DMS 273 (cell line): ENCODE measurements around the gene NAALADL2.

Experiments
- DNase-seq: peaks from one replicate; lab custom pipeline; 2025; ENCODE audit not compliant: unreplicated experiment; lab: John Stamatoyannopoulos, UW

Gene NAALADL2

DNA sequence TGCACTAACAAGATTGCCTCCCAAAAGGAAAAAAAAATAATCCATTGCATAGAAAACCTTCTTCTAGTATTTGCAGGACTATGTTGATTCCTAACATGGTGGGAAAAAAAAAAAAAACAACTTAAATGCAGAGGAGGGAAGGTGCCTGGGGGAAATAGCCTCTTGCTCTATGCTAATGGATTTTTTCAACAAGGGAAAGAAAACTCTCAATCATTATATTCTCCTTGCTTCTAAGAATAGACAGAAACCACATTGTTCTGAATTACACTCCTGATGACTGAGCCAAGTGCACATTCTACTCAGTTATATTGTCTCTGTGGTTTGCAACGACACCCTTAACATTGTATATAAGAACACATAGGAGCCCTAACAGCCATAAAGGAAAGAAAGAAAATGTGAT lies 760.2 kb downstream of the NAALADL2 start:
- DNase-seq = no peak

- DNase-seq = no peak
Observed at GRCh38 chr3:175620093-175620492, 761.0 kb downstream of the NAALADL2 start.

DNA sequence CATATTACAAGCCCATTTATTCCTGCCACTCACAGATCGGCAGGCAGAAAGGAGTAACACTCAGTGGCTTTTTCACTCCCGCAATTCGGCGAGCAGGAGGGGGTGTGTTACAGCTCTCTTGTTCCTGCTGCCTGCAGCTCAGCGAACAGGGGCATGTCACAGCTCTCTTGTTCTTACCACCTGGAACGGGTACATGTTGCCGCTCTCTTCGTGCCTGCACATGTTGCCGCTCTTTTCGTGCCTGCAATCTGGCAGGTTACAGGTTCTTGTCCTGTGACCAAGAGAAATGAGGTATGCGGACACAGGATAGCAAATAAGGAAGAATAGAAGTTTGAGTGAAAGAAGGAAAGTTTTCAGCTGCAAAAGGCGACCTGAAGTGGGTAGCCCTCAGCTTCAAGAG lies 761.4 kb downstream of the NAALADL2 start:
- no peak for DNase-seq

GRCh38 chr3:175640958-175641357 lies 781.8 kb downstream of the NAALADL2 start:
- no peak for DNase-seq

DNA sequence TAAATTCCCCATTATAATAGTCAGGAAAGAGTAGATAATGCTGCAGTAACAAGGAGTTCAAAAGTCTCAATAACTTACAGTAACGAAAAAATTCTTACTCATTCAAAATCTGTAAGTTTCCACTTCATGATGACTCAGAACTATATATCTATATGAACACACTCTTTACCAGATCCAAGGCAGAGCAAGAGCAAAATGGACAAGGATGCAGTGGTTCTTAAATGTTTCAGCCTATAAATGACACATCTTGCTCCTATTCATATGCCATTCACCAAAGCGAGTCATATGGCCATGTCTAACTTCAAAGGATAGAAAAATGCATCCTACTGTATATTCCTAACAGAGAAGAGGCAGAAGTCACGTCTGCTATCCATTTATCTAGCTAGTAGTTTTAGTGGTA lies 787.7 kb downstream of the NAALADL2 start:
- no peak for DNase-seq

DNA sequence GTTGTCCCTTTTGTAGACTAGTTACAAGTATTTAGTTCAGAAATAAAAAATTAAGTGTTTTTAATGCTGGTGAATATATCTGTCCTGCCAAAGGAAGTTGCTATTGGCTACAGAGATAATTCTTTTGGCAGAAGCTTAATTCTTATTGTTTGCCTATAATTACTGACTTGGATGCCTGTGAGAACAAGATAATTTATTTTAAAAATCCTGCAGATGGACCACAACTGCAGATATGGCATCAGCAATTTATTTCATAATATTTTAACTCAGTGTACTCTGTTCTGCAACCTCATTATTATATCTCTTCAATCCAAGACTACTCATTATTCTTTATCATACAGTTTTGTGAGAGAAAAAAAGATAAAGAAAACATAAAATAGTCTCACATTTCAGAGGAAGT lies 789.8 kb downstream of the NAALADL2 start:
- DNase-seq = no peak

- DNase-seq = no peak
Observed at GRCh38 chr3:175651716-175652115, 792.6 kb downstream of the NAALADL2 start.

DNA sequence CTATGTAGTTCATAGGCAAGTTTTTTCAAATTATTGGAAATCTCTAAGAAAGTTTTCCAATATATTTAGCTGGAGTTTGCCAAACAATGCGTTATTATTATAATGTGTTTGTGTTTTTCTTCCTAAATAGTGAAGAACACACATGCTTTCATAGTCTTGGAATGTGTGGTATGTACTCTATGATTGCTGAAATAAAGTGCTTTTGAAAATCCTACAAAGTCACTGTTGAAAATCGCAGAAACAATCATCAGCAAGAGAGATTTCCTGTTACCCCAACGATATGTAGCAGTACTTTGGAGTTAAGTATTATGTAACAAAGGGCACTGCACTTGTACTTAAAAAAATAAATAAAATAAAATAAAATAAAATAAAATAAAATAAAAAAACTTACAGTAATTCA lies 796.2 kb downstream of the NAALADL2 start:
- DNase-seq = no peak

DNA sequence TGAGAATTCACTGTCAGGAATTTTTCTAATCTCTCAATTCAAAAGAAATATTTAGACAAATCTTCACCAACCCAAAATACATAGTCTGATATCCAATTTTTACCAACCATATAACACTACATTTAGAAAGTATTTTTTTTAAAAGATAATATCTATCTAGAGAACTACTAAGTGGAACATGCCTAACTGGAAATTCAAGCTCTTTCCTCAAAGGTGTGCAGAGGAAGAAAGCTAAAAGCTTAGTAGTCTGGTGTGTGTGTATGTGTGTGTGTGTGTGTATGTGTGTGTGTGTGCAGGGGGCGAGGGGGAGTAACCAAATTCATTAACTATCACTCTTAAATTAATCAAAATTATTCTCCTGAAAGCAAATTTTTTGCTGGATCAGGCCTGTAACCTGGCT lies 797.3 kb downstream of the NAALADL2 start:
- no peak for DNase-seq

- no peak for DNase-seq
Observed at GRCh38 chr3:175659670-175660350, 800.7 kb downstream of the NAALADL2 start.

- DNase-seq = no peak
Observed at GRCh38 chr3:175662815-175663214, 803.7 kb downstream of the NAALADL2 start.

- DNase-seq = no peak
Observed at GRCh38 chr3:175664911-175665310, 805.8 kb downstream of the NAALADL2 start.

- no peak for DNase-seq
Observed at GRCh38 chr3:175668300-175668699, 809.2 kb downstream of the NAALADL2 start.

DNA sequence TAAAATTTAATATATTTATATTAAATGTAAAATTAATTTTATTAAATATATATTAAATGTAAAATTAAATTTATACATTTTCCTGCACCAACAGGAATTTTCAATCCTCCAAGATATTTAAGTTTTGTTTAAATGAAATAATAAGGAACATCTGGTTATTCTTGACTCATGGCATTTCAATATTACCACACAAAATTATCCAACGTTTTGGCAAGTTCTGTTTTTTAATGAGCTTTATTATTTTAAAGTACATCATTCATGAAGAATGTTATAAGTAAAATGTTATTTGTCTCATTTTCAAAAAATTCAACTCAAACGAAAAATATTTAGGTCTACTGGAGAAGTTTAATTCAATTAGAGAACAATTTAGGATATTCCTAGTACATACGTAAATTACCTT lies 811.4 kb downstream of the NAALADL2 start:
- no peak for DNase-seq

GRCh38 chr3:175672119-175672689 lies 813.1 kb downstream of the NAALADL2 start:
- peak; percentile 27 for DNase-seq

- no peak for DNase-seq
Observed at GRCh38 chr3:175679568-175679967, 820.4 kb downstream of the NAALADL2 start.

GRCh38 chr3:175692256-175692655 lies 833.1 kb downstream of the NAALADL2 start:
- DNase-seq = no peak

DNA sequence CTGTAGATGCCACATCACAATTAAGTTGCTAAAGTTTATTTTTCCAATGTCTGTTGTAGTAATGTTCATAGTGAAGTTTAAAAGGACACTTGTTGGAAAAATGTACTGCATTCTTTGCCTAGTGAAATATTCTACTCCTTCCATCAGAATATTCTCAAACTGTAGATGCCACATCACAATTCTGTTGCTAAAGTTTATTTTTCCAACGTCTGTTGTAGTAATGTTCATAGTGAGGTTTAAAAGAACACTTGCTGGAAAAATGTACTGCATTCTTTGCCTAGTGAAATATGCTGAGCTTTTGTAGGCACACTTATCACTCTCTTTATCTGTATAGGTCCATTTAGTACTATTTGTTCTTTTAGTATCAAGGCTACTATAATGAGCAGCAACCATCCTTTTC lies 836.1 kb downstream of the NAALADL2 start:
- no peak for DNase-seq

DNA sequence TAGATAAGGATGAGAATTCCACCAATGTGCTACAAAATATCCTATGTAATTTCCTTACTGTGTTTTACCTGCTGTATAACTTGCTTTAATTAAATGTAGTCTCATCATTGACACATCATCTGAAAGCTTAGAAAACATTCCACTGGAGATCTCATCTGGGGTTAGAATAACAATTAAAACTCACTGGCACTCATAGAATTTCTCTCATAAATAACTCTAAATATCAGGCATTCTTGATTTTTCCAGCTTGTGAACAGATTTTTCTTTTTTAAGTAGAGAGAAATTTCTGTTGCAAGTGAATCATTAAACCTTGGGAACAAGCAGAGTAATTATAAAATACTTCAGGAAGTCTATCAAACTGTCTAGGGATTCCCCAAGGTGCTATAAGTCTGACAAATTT lies 843.8 kb downstream of the NAALADL2 start:
- no peak for DNase-seq

GRCh38 chr3:175704366-175705055 lies 845.4 kb downstream of the NAALADL2 start:
- DNase-seq = no peak

- no peak for DNase-seq
Observed at GRCh38 chr3:175713268-175713667, 854.1 kb downstream of the NAALADL2 start.

- DNase-seq = no peak
Observed at GRCh38 chr3:175716446-175716845, 857.3 kb downstream of the NAALADL2 start.
